SJSA1 (cell line): ENCODE results near the gene PRRT2. TPM values are rescaled to one million over a fixed set of nuclear protein-coding genes. Genes with fewer than 3 reads are reported as not detected.
A peak's percentile ranks its signal among the peaks of the same experiment; 100 is the strongest.
"Not testable (repeated sequence)": the region's sequence is repeated elsewhere in the genome, so short reads cannot be mapped to it uniquely, and the experiment has no call there.

Experiments
- DNase-seq, 2 experiments: peaks; one replicate each; pipeline ENCODE4 v3.0.0-alpha.2; 2015 to 2020; ENCODE audit warnings: low spot score in 2 of 2, low read depth in 1 of 2
- H3K27ac ChIP-seq: fragments of 250-450 bp; sonication (Bioruptor Pico); 2 replicates; pipeline ENCODE4 v1.5.1; 2020; ENCODE audit warnings: mild to moderate bottlenecking, moderate library complexity
- H3K27me3 ChIP-seq: fragments of 250-450 bp; sonication (Bioruptor Pico); replicated peaks from 2 replicates; pipeline ENCODE4 v1.5.1; 2020; ENCODE audit warnings: mild to moderate bottlenecking, moderate library complexity
- H3K36me3 ChIP-seq: fragments of 250-450 bp; sonication (Bioruptor Pico); 2 replicates; pipeline ENCODE4 v1.5.1; 2020; ENCODE audit warnings: mild to moderate bottlenecking
- H3K4me1 ChIP-seq: fragments of 250-450 bp; sonication (Bioruptor Pico); replicated peaks from 2 replicates; pipeline ENCODE4 v1.6.1; 2021; ENCODE audit warnings: mild to moderate bottlenecking
- H3K4me3 ChIP-seq: fragments of 250-450 bp; sonication (Bioruptor Pico); 2 replicates; pipeline ENCODE4 v1.5.1; 2020; ENCODE audit warnings: mild to moderate bottlenecking
- H3K9me3 ChIP-seq: fragments of 250-450 bp; sonication (Bioruptor Pico); replicated peaks from 2 replicates; pipeline ENCODE4 v1.5.1; 2020; ENCODE audit warnings: mild to moderate bottlenecking
- total RNA-seq: library from RNA; depleted of rRNA; stranded (reverse); fragments of >200 nt; shearing (Covaris generic); gene quantifications from 2 replicates; pipeline ENCODE4 v1.2.3, GENCODE V29; 2014

PRRT2 gene
- total RNA-seq, 1 experiment from 2014 or later, result 0.11 TPM

DNA sequence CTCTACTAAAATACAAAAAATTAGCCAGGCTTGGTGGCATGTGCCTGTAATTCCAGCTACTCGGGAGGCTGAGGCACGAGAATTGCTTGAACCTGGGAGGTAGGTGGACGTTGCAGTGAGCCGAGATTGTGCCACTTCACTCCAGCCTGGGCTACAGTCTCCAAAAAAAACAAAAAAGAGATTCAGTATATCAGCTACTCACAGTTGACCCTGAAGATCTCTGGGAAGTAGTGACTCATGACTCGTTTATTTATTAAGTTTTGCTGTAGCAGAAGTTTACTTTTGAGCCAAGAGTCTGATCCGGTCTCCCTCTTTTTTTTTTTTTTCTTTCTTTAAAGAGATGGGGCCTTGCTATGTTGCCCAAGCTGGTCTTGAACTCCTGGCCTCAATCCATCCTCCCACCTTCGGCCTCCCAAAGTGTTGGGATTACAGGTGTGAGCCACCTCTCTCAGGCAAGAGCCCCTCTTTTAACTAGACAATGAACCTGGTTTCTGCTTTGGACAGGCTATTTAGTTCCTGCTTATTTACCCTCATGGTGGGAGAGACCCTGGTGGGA is 12.7 kb downstream of the PRRT2 start:
- H3K4me1 ChIP-seq, result peaks cover 63% of the 10 kb centered on the region
- no peaks in the 10 kb centered on the region for H3K27me3 ChIP-seq
- no peak overlapping the region for H3K4me3 ChIP-seq
- DNase-seq, result peak in 1 of 2 experiments; percentile 81
- no peaks in the 10 kb centered on the region for H3K9me3 ChIP-seq
- peak overlapping the region; percentile 57 for H3K27ac ChIP-seq
- H3K36me3 ChIP-seq, result peaks cover 14% of the 10 kb centered on the region

DNA sequence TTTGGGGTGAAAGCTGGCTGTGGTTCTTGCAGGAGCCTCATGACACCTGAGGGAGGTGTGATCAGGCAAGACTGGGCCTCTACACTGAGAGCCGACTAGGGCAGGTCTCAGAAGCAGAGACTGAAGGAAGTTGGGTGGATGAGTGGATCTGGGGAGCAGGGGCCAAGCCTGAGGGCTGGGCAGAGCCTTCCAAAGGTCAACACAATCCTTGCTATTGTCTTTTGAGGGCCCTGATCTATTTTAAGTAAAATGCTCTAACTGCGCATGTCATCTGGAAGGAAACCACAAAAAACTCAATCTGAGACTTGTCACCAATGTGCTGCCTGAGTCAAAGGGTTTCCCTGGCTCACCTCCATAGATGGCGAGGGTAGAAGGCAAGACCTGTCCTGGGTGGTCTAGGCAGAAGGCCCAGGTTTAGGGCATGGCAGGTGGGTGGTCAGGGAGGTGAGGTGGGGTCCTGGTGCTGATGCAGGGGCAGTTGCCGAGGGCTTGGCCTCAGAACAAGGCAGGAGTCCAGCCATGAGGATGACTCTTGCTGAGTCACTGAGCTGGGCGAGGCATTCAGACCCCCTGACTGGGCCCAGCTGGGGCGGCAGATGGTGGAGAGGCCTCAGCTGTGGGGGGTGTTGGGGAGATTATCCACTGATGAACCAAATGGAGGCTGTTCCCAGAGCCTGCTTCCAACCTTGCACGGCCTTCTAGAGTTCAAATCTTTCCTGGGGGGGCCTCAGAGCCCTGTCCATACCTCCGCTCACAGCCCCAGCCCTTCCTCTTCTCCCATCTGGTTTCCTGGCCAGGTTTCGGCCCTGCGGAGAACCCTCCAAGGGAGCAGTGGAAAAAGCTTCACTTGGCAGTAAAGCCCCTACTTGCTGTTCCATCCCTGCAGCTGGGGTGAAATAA is 13.4 kb downstream of the PRRT2 start:
- peaks cover 56% of the 10 kb centered on the region for H3K4me1 ChIP-seq
- H3K9me3 ChIP-seq, result no peaks in the 10 kb centered on the region
- peak; percentile 87 to 90 for DNase-seq
- no peaks in the 10 kb centered on the region for H3K27me3 ChIP-seq
- peak overlapping the region; percentile 57 for H3K27ac ChIP-seq
- H3K36me3 ChIP-seq, result peaks cover 7% of the 10 kb centered on the region; the same call in 1 of the 2 replicates
- H3K4me3 ChIP-seq, result no peak overlapping the region

DNA sequence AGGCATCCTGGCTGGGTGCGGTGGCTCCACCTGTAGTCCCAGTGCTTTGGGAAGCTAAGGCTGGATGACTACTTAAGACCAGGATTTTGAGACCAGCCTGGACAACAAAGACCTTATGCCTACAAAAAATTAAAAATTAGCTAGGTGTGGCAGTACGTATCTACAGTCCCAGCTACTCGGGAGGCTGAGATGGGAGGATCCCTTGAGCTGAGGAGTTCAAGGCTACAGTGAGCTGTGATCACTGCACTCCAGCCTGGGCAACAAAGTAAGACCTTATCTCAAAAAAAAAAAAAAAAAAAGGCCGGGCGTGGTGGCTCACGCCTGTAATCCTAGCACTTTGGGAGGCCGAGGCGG is 14.3 kb downstream of the PRRT2 start:
- Histone ChIP-seq H3K4me3 (no peak overlapping the region), H3K4me1 (peaks cover 49% of the 10 kb centered on the region), H3K27ac (peak overlapping the region; percentile 57; the same call in 1 of the 2 replicates), H3K27me3 (no peaks in the 10 kb centered on the region), H3K36me3 (peaks cover 6% of the 10 kb centered on the region; the same call in 1 of the 2 replicates), H3K9me3 (no peaks in the 10 kb centered on the region)
- no peak for DNase-seq

DNA sequence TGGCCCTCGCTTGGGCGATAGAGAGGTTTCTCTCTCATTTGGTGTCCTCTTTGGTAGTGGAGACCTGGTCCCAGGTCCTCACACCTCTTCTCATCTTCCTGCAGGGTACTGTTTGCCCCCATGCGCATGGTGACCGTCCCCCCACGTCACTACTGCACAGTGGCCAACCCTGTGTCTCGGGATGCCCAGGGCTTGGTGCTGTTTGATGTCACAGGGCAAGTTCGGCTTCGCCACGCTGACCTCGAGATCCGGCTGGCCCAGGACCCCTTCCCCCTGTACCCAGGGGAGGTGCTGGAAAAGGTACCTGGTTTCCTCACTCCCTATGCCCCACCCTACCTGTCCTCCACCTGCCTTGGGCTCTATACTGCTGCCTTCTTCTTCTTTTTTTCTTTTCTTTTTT is 18.8 kb downstream of the PRRT2 start:
- H3K4me3 ChIP-seq, result no peak overlapping the region
- no peak overlapping the region for H3K27ac ChIP-seq
- H3K4me1 ChIP-seq, result peaks cover 6% of the 10 kb centered on the region
- peaks cover 29% of the 10 kb centered on the region for H3K36me3 ChIP-seq
- no peak for DNase-seq
- H3K9me3 ChIP-seq, result no peaks in the 10 kb centered on the region
- H3K27me3 ChIP-seq, result no peaks in the 10 kb centered on the region

DNA sequence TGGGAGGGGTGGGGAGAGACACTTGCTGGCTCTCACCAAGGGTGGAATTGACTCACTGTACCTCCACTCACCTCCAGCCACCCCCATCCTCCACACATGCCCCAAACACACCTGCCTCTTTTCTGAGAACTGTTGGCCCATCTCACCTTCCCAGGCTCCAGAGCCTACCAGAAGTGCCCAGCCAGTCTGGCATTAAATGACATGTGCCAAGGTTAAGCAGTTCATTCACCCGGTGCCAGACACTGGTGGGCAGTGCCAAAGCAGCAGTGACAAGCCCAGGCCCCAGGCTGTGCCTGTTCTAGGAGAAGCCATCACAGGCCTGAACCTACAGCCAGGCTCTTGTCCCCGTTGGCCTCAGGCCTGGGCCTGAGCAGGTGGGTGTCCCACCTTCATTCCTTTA is 19.5 kb downstream of the PRRT2 start:
- Histone ChIP-seq H3K27me3 (no peaks in the 10 kb centered on the region), H3K9me3 (no peaks in the 10 kb centered on the region), H3K36me3 (peaks cover 32% of the 10 kb centered on the region), H3K27ac (no peak overlapping the region), H3K4me1 (no peaks in the 10 kb centered on the region), H3K4me3 (no peak overlapping the region)
- DNase-seq, result no peak

DNA sequence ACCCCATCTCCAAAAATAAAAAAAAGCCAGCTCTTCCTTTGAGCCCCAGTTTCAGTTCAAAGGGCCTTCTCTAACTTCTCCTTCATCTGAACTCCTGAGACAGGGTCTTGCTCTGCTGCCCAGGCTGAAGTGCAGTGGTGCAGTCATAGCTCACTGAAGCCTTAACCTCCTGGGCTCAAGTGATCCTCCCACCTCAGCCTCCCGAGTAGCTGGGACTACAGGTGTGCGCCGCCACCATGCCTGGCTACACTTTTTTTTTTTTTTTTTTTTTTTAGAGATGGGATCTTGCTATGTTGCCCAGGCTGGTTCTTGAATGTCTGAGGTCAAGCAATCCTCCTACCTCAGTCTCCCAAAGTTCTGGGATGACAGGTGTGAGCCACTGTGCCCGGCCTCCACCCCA is 21.2 kb downstream of the PRRT2 start:
- not testable (repeated sequence) for H3K4me3 ChIP-seq

DNA sequence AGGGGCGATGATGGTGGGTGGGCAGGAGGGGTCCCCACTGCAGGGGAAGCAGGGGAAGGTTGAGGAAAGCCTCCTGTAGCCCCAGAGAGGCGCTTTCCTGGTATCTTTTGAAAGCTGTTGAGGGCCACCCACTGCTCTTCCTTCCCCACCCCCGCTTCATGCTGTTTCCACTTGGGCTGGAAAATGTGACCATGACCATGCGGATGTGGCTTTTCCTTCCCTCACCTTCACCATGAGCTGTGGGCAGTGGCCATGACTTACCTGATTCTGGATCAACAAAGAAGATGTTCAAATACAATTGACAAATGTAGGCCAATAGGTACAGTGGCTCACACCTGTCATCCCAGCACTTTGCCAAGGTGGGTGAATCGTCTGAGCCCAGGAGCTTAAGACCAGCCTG is 22.1 kb downstream of the PRRT2 start:
- Histone ChIP-seq H3K9me3 (no peaks in the 10 kb centered on the region), H3K4me1 (no peaks in the 10 kb centered on the region), H3K36me3 (peaks cover 50% of the 10 kb centered on the region), H3K27me3 (no peaks in the 10 kb centered on the region), H3K27ac (no peak overlapping the region), H3K4me3 (no peak overlapping the region)
- DNase-seq, result no peak

More for the DNA sequence above, 21.2 kb downstream of the PRRT2 start:
- H3K9me3 ChIP-seq, H3K27me3 ChIP-seq, H3K4me1 ChIP-seq, H3K27ac ChIP-seq, DNase-seq: not testable (repeated sequence)
- H3K36me3 ChIP-seq, result peaks cover 44% of the 10 kb centered on the region

DNA sequence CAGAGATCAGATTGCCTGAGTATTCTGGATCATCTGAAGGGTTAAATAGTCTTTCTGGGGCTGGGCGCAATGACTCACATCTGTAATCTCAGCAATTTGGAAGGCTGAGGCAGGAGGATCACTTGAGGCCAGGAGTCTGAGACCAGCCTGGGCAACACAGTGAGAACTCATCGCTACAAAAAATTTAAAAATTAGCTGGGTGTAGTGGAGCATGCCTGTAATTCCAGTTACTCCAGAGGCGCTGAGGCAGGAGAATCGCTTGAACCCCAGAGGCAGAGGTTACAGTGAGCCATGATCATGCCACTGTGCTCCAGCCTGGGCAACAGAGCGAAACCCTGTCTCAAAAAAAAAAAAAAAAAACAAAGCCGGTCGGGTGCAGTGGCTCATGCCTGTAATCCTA is 23.9 kb downstream of the PRRT2 start:
- Histone ChIP-seq H3K4me3 (no peak overlapping the region), H3K36me3 (peaks cover 63% of the 10 kb centered on the region), H3K4me1 (no peaks in the 10 kb centered on the region), H3K9me3 (no peaks in the 10 kb centered on the region), H3K27me3 (no peaks in the 10 kb centered on the region), H3K27ac (no peak overlapping the region)
- no peak for DNase-seq

DNA sequence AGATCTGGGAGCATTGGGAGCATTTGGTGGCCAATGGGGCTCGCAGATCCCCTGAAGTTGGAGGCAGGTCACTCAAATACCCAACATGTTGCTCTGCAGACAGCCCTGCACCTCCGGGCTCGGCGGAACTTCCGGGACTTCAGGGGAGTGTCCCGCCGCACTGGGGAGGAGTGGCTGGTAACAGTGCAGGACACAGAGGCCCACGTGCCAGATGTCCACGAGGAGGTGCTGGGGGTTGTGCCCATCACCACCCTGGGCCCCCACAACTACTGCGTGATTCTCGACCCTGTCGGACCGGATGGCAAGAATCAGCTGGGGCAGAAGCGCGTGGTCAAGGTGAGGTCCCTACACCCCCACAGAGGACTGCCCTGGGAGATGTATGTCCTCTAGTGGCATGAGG is 24.6 kb downstream of the PRRT2 start:
- DNase-seq, result no peak
- no peaks in the 10 kb centered on the region for H3K4me1 ChIP-seq
- peaks cover 61% of the 10 kb centered on the region for H3K36me3 ChIP-seq
- H3K27me3 ChIP-seq, result no peaks in the 10 kb centered on the region
- H3K27ac ChIP-seq, result no peak overlapping the region
- no peak overlapping the region for H3K4me3 ChIP-seq
- no peaks in the 10 kb centered on the region for H3K9me3 ChIP-seq

DNA sequence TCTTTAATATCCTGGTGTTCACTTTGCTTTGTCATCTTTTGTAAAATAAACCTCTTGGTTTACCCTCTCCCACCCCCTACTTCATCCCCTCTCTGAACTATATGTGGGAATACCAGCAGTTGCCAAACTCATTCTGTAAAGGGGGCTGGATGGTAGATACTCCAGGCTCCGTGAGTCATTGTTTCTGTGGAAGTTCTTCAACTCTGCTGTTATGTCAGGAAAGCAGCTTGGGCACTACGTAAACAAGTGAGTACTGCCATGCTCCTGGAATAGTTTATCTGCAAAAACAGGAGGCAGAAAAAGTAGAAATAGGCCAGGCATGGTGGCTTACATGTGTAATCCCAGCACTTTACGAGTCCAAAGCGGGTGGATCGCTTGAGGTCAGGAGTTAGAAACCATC is 25.8 kb downstream of the PRRT2 start:
- Histone ChIP-seq H3K4me1 (no peaks in the 10 kb centered on the region), H3K4me3 (no peak overlapping the region), H3K27ac (no peak overlapping the region), H3K27me3 (no peaks in the 10 kb centered on the region), H3K36me3 (peaks cover 65% of the 10 kb centered on the region), H3K9me3 (no peaks in the 10 kb centered on the region)
- DNase-seq, result no peak

DNA sequence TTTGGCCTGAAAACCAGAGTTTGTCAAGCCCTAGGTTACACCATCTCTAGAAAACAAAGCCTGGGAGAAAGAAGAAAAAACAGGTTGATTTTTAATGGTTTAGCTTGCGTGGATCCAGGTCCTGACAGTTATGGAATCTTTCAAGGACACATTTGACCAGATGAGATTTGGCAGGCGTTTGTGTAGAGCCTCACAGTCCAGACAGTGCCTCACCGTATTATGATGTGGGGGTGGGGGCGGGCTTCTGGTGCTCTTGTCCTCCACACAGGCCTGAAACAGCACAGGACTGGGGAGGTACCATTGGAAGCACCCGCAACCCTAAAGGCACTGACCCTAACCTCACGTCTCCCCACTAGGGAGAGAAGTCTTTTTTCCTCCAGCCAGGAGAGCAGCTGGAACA is 27.8 kb downstream of the PRRT2 start:
- H3K9me3 ChIP-seq, result no peaks in the 10 kb centered on the region
- H3K36me3 ChIP-seq, result peaks cover 69% of the 10 kb centered on the region
- no peak overlapping the region for H3K4me3 ChIP-seq
- DNase-seq, result no peak
- H3K4me1 ChIP-seq, result no peaks in the 10 kb centered on the region
- H3K27me3 ChIP-seq, result no peaks in the 10 kb centered on the region
- H3K27ac ChIP-seq, result no peak overlapping the region

DNA sequence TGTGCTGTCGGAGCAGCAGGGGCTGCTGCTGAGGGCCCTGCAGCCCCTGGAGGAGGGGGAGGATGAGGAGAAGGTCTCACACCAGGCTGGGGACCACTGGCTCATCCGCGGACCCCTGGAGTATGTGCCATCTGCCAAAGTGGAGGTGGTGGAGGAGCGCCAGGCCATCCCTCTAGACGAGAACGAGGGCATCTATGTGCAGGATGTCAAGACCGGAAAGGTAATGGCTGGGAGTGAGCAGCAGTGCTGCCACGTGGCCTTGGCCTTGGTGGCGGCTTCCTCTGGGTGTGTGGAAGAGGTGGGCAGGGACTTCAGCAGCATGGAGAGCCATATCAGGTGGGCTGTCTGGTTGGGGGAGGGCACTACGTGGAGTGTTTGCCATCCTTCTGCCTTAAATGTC is 28.2 kb downstream of the PRRT2 start:
- Histone ChIP-seq H3K27me3 (no peaks in the 10 kb centered on the region), H3K27ac (no peak overlapping the region), H3K4me1 (no peaks in the 10 kb centered on the region), H3K36me3 (peaks cover 68% of the 10 kb centered on the region), H3K4me3 (no peak overlapping the region), H3K9me3 (no peaks in the 10 kb centered on the region)
- DNase-seq, result no peak

DNA sequence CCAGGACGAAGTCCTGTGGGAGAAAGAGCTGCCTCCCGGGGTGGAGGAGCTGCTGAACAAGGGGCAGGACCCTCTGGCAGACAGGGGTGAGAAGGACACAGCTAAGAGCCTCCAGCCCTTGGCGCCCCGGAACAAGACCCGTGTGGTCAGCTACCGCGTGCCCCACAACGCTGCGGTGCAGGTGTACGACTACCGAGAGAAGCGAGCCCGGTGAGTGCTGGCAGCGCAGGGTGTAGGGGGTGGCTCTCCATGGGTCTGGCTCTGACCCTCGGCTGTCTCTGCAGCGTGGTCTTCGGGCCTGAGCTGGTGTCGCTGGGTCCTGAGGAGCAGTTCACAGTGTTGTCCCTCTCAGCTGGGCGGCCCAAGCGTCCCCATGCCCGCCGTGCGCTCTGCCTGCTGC is 29.6 kb downstream of the PRRT2 start:
- H3K27ac ChIP-seq, result no peak overlapping the region
- H3K4me3 ChIP-seq, result no peak overlapping the region
- no peaks in the 10 kb centered on the region for H3K4me1 ChIP-seq
- DNase-seq, result no peak
- no peaks in the 10 kb centered on the region for H3K27me3 ChIP-seq
- H3K36me3 ChIP-seq, result peaks cover 75% of the 10 kb centered on the region
- no peaks in the 10 kb centered on the region for H3K9me3 ChIP-seq

DNA sequence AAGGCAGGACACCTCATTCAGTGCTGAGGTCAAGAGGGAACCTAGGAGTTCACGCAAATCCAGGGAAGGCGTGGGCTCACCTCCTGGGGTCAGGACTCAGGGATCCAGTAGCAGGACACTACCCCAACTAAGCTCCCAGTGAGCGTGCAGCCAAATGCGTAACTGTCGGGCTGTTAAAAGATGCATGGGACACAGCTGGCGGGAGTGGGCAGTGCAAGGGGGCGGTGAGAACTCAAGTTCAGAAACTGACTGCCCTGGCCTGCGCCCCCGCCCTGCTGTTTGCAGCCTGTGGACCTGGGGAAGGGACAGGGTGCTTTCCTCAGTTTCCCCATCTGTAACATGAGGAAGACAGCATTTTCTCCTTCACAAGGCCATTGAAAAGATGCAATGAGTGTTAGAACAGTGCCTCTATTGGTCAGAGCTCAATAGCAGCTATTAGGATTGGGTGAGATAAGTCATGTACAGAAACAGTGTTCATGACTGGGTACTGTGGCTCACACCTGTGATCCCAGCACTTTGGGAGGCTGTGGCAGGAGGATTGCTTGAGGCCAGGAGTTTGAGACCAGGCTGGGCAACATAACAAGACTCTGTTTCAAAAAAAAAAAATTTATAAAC is 30.8 kb downstream of the PRRT2 start:
- no peaks in the 10 kb centered on the region for H3K27me3 ChIP-seq
- H3K4me3 ChIP-seq, result no peak overlapping the region
- peaks cover 78% of the 10 kb centered on the region for H3K36me3 ChIP-seq
- no peak for DNase-seq
- no peaks in the 10 kb centered on the region for H3K4me1 ChIP-seq
- no peaks in the 10 kb centered on the region for H3K9me3 ChIP-seq
- no peak overlapping the region for H3K27ac ChIP-seq
